ENCODE measurements around the gene HOTAIR. TPM values are rescaled to one million over a fixed set of nuclear protein-coding genes. Genes with fewer than 3 reads are reported as not detected.

The HOTAIR gene
- total RNA-seq, 1 experiment from 2014 or later, result not detected

DNA sequence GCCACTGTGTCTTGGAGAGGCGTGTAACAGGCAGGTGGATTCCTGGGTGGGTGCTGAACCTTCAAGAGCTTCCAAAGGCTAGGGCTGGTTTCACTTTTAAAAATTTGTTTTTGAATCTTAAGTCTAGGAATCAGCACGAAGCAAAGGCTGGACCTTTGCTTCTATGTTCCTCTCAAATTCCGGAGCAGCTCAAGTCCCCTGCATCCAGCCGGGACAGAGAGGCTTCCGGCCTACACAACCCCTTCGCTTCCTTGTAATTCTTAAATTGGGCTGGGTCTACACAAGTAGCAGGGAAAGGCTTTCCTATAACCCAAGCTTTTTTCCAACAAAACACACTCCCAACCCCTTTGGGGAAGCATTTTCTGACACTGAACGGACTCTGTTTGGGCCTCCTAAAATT is 11.7 kb downstream of the HOTAIR start:
- Mint-ChIP-seq H3K27ac (no peak overlapping the region), H3K9me3 (peaks cover 2 to 14% of the 10 kb centered on the region in 2 experiments; a peak in 2 of 5 replicates), H3K36me3 (ENCODE audit: insufficient read depth in 1 of 3, low read depth in 3 of 3) (no peaks in the 10 kb centered on the region; a peak in 1 of 7 replicates), H3K27me3 (ENCODE audit: low read depth) (peaks cover 100% of the 10 kb centered on the region), H3K4me1 (peaks cover 8 to 12% of the 10 kb centered on the region in 2 experiments; a peak in 3 of 4 replicates), H3K4me3 (no peak overlapping the region)
- H3K79me2 ChIP-seq (ENCODE audit: insufficient read depth, low read length), result no peaks in the 10 kb centered on the region
- H3K18ac ChIP-seq (ENCODE audit: insufficient read length, low read depth, low read length), result no peak overlapping the region
- TF ChIP-seq, protein P1, sequence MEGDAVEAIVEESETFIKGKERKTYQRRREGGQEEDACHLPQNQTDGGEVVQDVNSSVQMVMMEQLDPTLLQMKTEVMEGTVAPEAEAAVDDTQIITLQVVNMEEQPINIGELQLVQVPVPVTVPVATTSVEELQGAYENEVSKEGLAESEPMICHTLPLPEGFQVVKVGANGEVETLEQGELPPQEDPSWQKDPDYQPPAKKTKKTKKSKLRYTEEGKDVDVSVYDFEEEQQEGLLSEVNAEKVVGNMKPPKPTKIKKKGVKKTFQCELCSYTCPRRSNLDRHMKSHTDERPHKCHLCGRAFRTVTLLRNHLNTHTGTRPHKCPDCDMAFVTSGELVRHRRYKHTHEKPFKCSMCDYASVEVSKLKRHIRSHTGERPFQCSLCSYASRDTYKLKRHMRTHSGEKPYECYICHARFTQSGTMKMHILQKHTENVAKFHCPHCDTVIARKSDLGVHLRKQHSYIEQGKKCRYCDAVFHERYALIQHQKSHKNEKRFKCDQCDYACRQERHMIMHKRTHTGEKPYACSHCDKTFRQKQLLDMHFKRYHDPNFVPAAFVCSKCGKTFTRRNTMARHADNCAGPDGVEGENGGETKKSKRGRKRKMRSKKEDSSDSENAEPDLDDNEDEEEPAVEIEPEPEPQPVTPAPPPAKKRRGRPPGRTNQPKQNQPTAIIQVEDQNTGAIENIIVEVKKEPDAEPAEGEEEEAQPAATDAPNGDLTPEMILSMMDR (conservative IDR thresholded peaks at IDR 0.05), result no peak
- no CpG with 5 or more reads among the region's 7 CpGs for WGBS (ENCODE audit: extremely low coverage, insufficient read length, low lambda C conversion rate)
- no peak overlapping the region for H3K4ac ChIP-seq (ENCODE audit: low read depth, low read length)
- H3K27me3 ChIP-seq (ENCODE audit: insufficient read depth, low read length), result peaks cover 95% of the 10 kb centered on the region
- H4K91ac ChIP-seq (ENCODE audit: insufficient read length, low read depth, low read length), result no peak overlapping the region
- no peak overlapping the region for H2AK5ac ChIP-seq (ENCODE audit: insufficient read length, low read length)
- H4K5ac ChIP-seq (ENCODE audit: insufficient read length, low read depth, low read length), result no peak overlapping the region
- H3T11ph ChIP-seq (ENCODE audit: low read length), result no peak overlapping the region
- DNase-seq, result no peak
- no peak overlapping the region for H3K4me2 ChIP-seq (ENCODE audit: insufficient read depth, insufficient read length, low read length)
- no peaks in the 10 kb centered on the region for H3K9me3 ChIP-seq (ENCODE audit: control insufficient read depth, low read depth, low read length)
- no peak overlapping the region for H3K23ac ChIP-seq (ENCODE audit: insufficient read length, low read depth, low read length)
- no peak overlapping the region for H2BK12ac ChIP-seq (ENCODE audit: insufficient read length, low read depth, low read length)
- H2AFZ ChIP-seq (ENCODE audit: low read length), result no peak overlapping the region
- no peak overlapping the region for H2BK5ac ChIP-seq (ENCODE audit: insufficient read length, low read length)
- H3K79me1 ChIP-seq (ENCODE audit: insufficient read depth, low read depth, low read length, poor library complexity, severe bottlenecking), result no peaks in the 10 kb centered on the region
- H2BK20ac ChIP-seq (ENCODE audit: low read depth, low read length, poor library complexity, severe bottlenecking), result no peak overlapping the region
- no peak overlapping the region for H3K56ac ChIP-seq (ENCODE audit: insufficient read length, low read depth, low read length)
- no peak overlapping the region for H2BK120ac ChIP-seq (ENCODE audit: low read depth, low read length, poor library complexity, severe bottlenecking)
- no peaks in the 10 kb centered on the region for H3K23me2 ChIP-seq (ENCODE audit: insufficient read length, low read depth, low read length, poor library complexity, severe bottlenecking)
- no peaks in the 10 kb centered on the region for H3K4me1 ChIP-seq (ENCODE audit: insufficient read depth, low read length)
- H2BK15ac ChIP-seq (ENCODE audit: low read depth, low read length), result no peak overlapping the region
- no peak overlapping the region for H4K8ac ChIP-seq (replicated peaks; ENCODE audit: insufficient read length, low read depth, low read length)
- no peaks in the 10 kb centered on the region for H4K20me1 ChIP-seq (ENCODE audit: control insufficient read depth, insufficient read depth, insufficient read length)
- H3K27ac ChIP-seq (ENCODE audit: insufficient read length, low read depth, low read length), result no peak overlapping the region
- H3K14ac ChIP-seq (ENCODE audit: insufficient read depth, low read length), result no peak overlapping the region
- no peak overlapping the region for H3K9ac ChIP-seq (ENCODE audit: extremely low read depth, insufficient read length, low read length)
